Spleen (tissue), 7 donors: ENCODE measurements around the gene MMP25.

Experiments
- CTCF ChIP-seq, 11 experiments: fragments of 200-600 bp in 7 of 11; fragments of 450-650 bp in 4 of 11; sonication (generic) in 4 of 11; IDR thresholded peaks in 8 of 11; conservative IDR thresholded peaks in 3 of 11; 1 replicate in 7 of 11; 2 replicates in 4 of 11; pipeline versions ENCODE4 v1.4.0 to v1.8.0; 2016 to 2021; ENCODE audit warnings: antibody characterized with exemption in 11 of 11, inconsistent platforms in 4 of 11, mild to moderate bottlenecking in 1 of 11
- POLR2A ChIP-seq, 3 donors: fragments of 450-650 bp; IDR thresholded peaks; one replicate each; pipeline ENCODE4 v1.5.1; 2017; ENCODE audit warnings: antibody characterized with exemption in 3 of 3, mild to moderate bottlenecking in 1 of 3
- POLR2AphosphoS5 ChIP-seq, 3 donors: sonication (generic); formaldehyde crosslinking; IDR thresholded peaks; one replicate each; pipeline ENCODE4 v1.5.1; 2017; ENCODE audit warnings: antibody characterized with exemption in 3 of 3
- donor health status: DM: no; HTN: no; CAD: no; lungs with moderate emphysema.
- donor health status: DM: no; HTN: no; CAD: no.
- donor health status: DM: no; HTN: no; CAD: no.

- TF ChIP-seq CTCF (IDR thresholded peaks at IDR 0.05 in 8 of 11, conservative IDR thresholded peaks at IDR 0.05 in 3 of 11), result peak in 2 of 11 experiments; percentile 20 to 23
- no peak for TF ChIP-seq POLR2A (IDR thresholded peaks at IDR 0.05)
- TF ChIP-seq POLR2AphosphoS5 (IDR thresholded peaks at IDR 0.05), result peak; percentile 18 to 69 (median 59)
These were observed 53.6 kb downstream of the MMP25 start for GRCh38 chr16:3099732-3100499.
